SH-SY5Y (cell line): ENCODE results near the gene APOO.

ENCODE experiments used
- GATA2 ChIP-seq: IDR thresholded peaks from 2 replicates; pipeline ENCODE4 v1.6.1; 2011; ENCODE audit warnings: mild to moderate bottlenecking, low read depth, low read length
- GATA3 ChIP-seq: IDR thresholded peaks from 2 replicates; pipeline ENCODE4 v1.6.1; 2011; ENCODE audit warnings: low read depth, mild to moderate bottlenecking, low read length, moderate library complexity

GRCh38 chrX:23788521-23788920 lies 119.2 kb downstream of the APOO start:
- TF ChIP-seq GATA3 (no peak), GATA2 (no peak)
